WERI-Rb-1 (cell line): ENCODE measurements around the gene TOX2.
A peak's percentile ranks its signal among the peaks of the same experiment; 100 is the strongest.

Experiments
- DNase-seq: peaks from one replicate; pipeline ENCODE4 v3.0.0-alpha.2; 2020
- H3K27ac ChIP-seq: fragments of 250-450 bp; sonication (Bioruptor Pico); 2 replicates; pipeline ENCODE4 v1.5.1; 2020; ENCODE audit warnings: mild to moderate bottlenecking, moderate library complexity
- H3K27me3 ChIP-seq: fragments of 250-450 bp; sonication (Bioruptor Pico); 2 replicates; pipeline ENCODE4 v1.5.1; 2021; ENCODE audit warnings: mild to moderate bottlenecking, low read depth, moderate library complexity; ENCODE audit not compliant: insufficient read depth, severe bottlenecking
- H3K36me3 ChIP-seq: fragments of 250-450 bp; sonication (Bioruptor Pico); 2 replicates; pipeline ENCODE4 v1.5.1; 2020; ENCODE audit warnings: mild to moderate bottlenecking, moderate library complexity
- H3K4me3 ChIP-seq: 2 replicates; pipeline ENCODE4 v1.5.1; 2011; ENCODE audit warnings: low read depth, mild to moderate bottlenecking, control low read depth, low read length
- H3K9me3 ChIP-seq: fragments of 250-450 bp; sonication (Bioruptor Pico); 2 replicates; pipeline ENCODE4 v1.5.1; 2021; ENCODE audit warnings: mild to moderate bottlenecking, moderate library complexity; ENCODE audit not compliant: severe bottlenecking
- CTCF ChIP-seq: IDR thresholded peaks from 2 replicates; pipeline ENCODE4 v1.5.1; 2011; ENCODE audit warnings: low read depth, mild to moderate bottlenecking, control low read depth, inconsistent platforms, low read length

Gene TOX2

DNA sequence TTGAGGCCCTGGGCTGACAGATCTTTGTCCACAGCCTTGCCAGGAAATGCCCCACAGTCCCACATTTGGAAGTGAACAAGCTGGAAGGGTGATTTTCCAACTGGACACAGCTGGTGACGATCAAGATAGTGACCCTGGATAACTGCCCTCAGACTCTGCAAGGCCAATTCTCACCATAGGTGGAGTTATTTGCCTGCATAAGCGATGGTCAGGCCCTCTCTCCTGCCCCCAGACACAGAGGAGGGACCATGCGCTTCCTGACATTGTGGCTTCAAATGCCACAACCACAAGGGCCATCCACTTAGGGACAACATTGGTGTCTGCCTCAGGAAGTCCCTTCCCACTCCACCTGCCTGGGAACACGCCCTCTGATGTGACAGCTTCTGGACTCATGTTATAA lies 176.4 kb downstream of the TOX2 start:
- H3K9me3 ChIP-seq, result no peaks in the 10 kb centered on the region
- 0 out of 2 replicates have a peak, but pooled peaks have one; percentile 19 for TF ChIP-seq CTCF
- no peaks in the 10 kb centered on the region for H3K27me3 ChIP-seq
- no peak for DNase-seq
- no peaks in the 10 kb centered on the region for H3K36me3 ChIP-seq
- no peak overlapping the region for H3K4me3 ChIP-seq
- H3K27ac ChIP-seq, result no peak overlapping the region

DNA sequence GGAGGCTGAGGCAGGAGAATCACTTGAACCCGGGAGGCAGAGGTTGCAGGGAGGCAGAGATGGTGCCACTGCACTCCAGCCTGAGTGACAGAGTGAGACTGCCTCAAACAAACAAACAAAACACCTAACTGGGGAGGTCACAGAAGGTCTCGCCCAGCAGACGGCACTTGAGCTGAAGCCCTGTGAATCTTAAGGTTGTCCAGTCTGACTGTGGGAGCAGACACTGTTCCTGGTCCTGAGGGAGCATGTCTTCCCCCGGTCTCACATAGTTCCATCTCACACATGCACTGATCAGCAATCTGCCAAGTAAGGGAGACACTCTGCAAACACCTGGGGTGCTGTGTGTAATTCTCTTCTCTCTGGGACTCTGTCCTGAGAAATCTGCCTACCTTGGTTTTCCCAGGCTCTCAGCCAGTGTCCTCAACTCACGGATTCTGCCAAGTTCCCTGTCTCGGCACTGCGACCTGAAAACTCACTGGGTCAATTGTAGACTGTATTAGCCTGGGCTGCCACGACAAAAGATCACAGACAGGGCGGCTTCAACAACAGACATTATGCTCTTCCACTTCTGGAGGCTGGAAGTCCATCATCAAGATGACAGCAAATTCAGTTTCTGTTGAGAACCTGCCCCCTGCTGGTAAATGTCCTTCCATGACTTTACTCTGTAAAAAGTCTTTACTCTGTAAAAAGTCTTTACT lies 178.0 kb downstream of the TOX2 start:
- no peaks in the 10 kb centered on the region for H3K27me3 ChIP-seq
- H3K27ac ChIP-seq, result no peak overlapping the region
- no peak overlapping the region for H3K4me3 ChIP-seq
- peak; percentile 36; the same call in 1 of the 2 replicates for TF ChIP-seq CTCF
- DNase-seq, result peak; percentile 29
- H3K9me3 ChIP-seq, result no peaks in the 10 kb centered on the region
- H3K36me3 ChIP-seq, result no peaks in the 10 kb centered on the region

GRCh38 chr20:44093249-44093582 lies 178.6 kb downstream of the TOX2 start:
- no peak overlapping the region for H3K4me3 ChIP-seq
- H3K27ac ChIP-seq, result no peak overlapping the region
- no peak for DNase-seq
- H3K27me3 ChIP-seq, result no peaks in the 10 kb centered on the region
- TF ChIP-seq CTCF, result no peak
- no peaks in the 10 kb centered on the region for H3K36me3 ChIP-seq
- H3K9me3 ChIP-seq, result no peaks in the 10 kb centered on the region

DNA sequence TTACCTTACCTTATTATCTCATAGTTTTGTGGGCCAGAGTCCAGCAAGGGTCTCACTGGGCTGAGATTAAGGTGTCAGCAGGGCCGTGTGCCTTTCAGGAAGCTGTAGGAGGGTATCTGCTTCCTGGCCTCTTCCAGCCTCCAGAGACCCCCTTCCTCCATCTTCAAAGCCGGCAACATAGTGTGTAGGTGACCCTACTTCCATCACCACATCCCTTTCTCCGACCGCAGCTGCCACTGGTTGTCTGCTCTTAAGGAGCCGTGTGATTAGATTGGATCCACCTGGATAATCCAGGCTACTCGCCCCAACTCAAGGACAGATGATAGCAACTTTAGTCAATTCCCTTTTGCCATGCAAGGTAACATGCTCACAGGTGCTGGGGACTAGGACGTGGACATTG lies 181.2 kb downstream of the TOX2 start:
- Histone ChIP-seq H3K36me3 (no peaks in the 10 kb centered on the region), H3K27me3 (no peaks in the 10 kb centered on the region), H3K4me3 (no peak overlapping the region), H3K27ac (no peak overlapping the region), H3K9me3 (no peaks in the 10 kb centered on the region)
- TF ChIP-seq CTCF, result no peak
- no peak for DNase-seq

DNA sequence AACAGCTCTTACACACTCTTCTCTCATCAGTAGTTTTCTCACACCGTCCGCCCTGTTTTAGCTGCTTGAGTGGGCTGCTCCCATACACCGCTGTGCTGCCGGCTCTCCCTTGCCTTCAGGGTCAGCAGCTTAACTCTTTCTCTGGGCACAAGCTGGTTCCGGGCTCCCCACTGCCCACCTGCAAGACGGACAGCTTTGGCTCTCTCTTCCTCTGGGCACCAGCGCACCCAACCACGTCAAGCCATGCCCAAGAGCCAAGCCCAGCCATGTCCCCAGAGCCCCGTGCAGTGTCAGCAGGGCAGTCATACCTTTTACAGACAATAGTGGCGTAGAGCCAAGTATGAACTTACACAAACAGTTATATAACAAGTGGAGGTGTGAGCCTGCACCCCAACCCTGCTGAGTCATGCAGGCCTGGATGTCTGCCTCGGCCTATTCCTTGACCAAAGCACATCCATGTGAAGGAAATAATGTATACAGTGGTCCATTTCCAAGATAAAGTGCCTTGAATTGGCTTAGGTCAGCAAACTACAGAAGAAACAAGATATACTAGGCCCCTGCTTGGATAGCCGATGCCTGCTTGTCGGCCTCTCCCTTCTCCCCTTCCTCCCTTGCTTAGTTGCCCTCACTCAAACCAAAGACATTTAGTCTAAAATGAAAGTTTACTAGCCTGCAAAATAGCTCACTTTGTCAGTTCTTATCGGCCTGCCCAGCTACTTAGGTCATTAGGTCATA lies 183.0 kb downstream of the TOX2 start:
- Histone ChIP-seq H3K36me3 (no peaks in the 10 kb centered on the region), H3K9me3 (peaks cover 2% of the 10 kb centered on the region), H3K27me3 (no peaks in the 10 kb centered on the region), H3K4me3 (no peak overlapping the region), H3K27ac (no peak overlapping the region)
- no peak for DNase-seq
- TF ChIP-seq CTCF, result no peak
